BJ (cell line): ENCODE results near the gene ENTR1. TPM values are rescaled to one million over a fixed set of nuclear protein-coding genes. Genes with fewer than 3 reads are reported as not detected.

Experiments used
- CTCF ChIA-PET: fragments of 350-600 bp; formaldehyde crosslinking; extraction: SDS; loops from one replicate; lab custom pipeline; 2021; ENCODE audit warnings: antibody characterized with exemption, inconsistent platforms; lab: Yijun Ruan, JAX
- POLR2A ChIA-PET: fragments of 300-600 bp; sonication (Branson Sonifier 250); formaldehyde crosslinking; extraction: SDS; loops from one replicate; lab custom pipeline; 2021; ENCODE audit warnings: antibody characterized with exemption; lab: Charles Lee
- DNase-seq: peaks from one replicate; pipeline ENCODE4 v3.0.0-alpha.2; 2011; ENCODE audit warnings: low read depth
- H3K27me3 ChIP-seq: 2 replicates; pipeline ENCODE4 v1.6.0; 2011; ENCODE audit warnings: low read length; ENCODE audit not compliant: control insufficient read depth, insufficient read depth
- H3K36me3 ChIP-seq: 2 replicates; pipeline ENCODE4 v1.5.1; 2011; ENCODE audit warnings: low read length; ENCODE audit not compliant: control insufficient read depth, insufficient read depth
- H3K4me3 ChIP-seq: 2 replicates; pipeline ENCODE4 v1.5.1; 2011; ENCODE audit warnings: low read depth, mild to moderate bottlenecking, control low read depth, low read length
- CTCF ChIP-seq: IDR thresholded peaks from 2 replicates; pipeline ENCODE4 v1.5.1; 2011; ENCODE audit warnings: low read depth, mild to moderate bottlenecking, control low read depth, inconsistent platforms, low read length, moderate library complexity; ENCODE audit not compliant: insufficient read depth
- polyA plus RNA-seq: library from polyadenylated mRNA; depleted of rRNA; stranded (reverse); fragments of >200 nt; gene quantifications from 2 replicates; pipeline ENCODE4 v1.2.3, GENCODE V29; 2011

ENTR1 gene
- polyA plus RNA-seq, 1 experiment = 28.0 TPM

- TF ChIP-seq CTCF = no peak
- H3K27me3 ChIP-seq = no peaks in the 10 kb centered on the region
- H3K36me3 ChIP-seq = peaks cover 26% of the 10 kb centered on the region
- no peak for DNase-seq
- H3K4me3 ChIP-seq = no peak overlapping the region
- CTCF ChIA-PET = interaction anchor here (0.7 to 1.1 kb wide), 3 partner anchors 16 to 64 kb away, joined by 3 read pairs; no protein-coding TSS in a partner anchor
- POLR2A ChIA-PET = no interaction called here
Observed at GRCh38 chr9:136377341-136378169, 32.9 kb downstream of the ENTR1 start.

GRCh38 chr9:136376457-136376856 is 34.0 kb downstream of the ENTR1 start:
- CTCF ChIA-PET = no interaction called here
- peaks cover 18% of the 10 kb centered on the region for H3K36me3 ChIP-seq
- POLR2A ChIA-PET = no interaction called here
- H3K4me3 ChIP-seq = no peak overlapping the region
- DNase-seq = no peak
- no peaks in the 10 kb centered on the region for H3K27me3 ChIP-seq
- no peak for TF ChIP-seq CTCF

GRCh38 chr9:136375096-136375495 is 35.3 kb downstream of the ENTR1 start:
- CTCF ChIA-PET = interaction anchor here (1.2 to 2.8 kb wide), 5 partner anchors 9 to 49 kb away, joined by 3 to 15 read pairs (median 4); partner anchors contain the start of gene DNLZ
- Histone ChIP-seq H3K36me3 (peaks cover 22% of the 10 kb centered on the region), H3K27me3 (no peaks in the 10 kb centered on the region), H3K4me3 (no peak overlapping the region)
- POLR2A ChIA-PET = no interaction called here
- TF ChIP-seq CTCF = no peak
- DNase-seq = no peak

DNA sequence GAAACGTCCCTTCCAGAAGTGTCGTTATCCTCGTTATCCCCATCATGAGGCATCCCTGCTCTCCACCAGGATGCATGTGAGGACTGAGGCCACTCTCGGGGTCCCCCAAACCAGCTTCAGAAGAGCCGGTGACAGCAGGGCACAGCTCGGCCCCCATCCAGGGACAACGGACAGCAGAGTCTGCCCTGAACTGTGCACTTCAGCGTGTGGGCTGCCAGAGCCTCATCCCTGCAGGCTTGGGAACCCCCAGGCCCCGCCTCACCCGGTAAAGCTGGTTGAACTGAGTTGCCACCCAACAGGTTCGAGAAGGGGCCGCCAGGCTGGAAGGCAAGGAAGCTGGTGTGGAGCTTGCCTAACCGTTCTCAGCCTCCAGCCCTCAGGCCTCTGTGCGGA is 36.2 kb downstream of the ENTR1 start:
- H3K4me3 ChIP-seq = no peak overlapping the region
- POLR2A ChIA-PET = no interaction called here

More for the DNA sequence above, 36.2 kb downstream of the ENTR1 start:
- CTCF ChIA-PET = interaction anchor here (0.9 to 2.8 kb wide), 7 partner anchors 9 to 50 kb away, joined by 3 to 15 read pairs (median 4); partner anchors contain the start of gene DNLZ
- DNase-seq = no peak
- Histone ChIP-seq H3K27me3 (no peaks in the 10 kb centered on the region), H3K36me3 (peaks cover 23% of the 10 kb centered on the region)
- TF ChIP-seq CTCF = no peak
